GM10266 (cell line): Measurements from ENCODE around the gene SLC4A5.

Experiments used
- DNase-seq: peaks from one replicate; pipeline ENCODE4 v3.0.0; 2012; ENCODE audit errors: extremely low spot score
- CTCF ChIP-seq: IDR thresholded peaks from 2 replicates; pipeline ENCODE4 v1.5.1; 2012; ENCODE audit warnings: mild to moderate bottlenecking, low read depth; ENCODE audit not compliant: control insufficient read depth, insufficient read depth; ENCODE audit errors: missing control alignments

SLC4A5 gene

DNA sequence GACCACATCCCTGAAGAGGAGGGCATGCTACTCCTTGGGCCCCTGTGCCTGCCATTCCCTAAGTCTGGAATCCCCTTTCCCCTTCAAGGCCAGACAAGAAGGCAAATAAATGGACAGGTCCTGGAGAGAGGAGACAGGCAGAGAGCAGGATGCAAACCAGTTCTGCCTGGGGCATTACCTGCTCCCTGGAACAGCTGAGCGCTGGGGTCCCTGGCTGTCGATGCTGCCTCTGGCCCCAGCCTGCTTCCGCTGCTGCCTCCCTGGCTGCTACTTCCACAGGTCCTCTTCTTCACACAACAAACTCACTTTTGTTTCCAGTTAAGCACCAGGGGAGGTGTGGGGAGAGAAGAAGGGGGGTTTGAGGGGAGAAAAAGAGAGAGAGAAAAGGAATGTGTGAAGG lies 53.1 kb downstream of the SLC4A5 start:
- no peak for DNase-seq
- TF ChIP-seq CTCF = no peak

DNA sequence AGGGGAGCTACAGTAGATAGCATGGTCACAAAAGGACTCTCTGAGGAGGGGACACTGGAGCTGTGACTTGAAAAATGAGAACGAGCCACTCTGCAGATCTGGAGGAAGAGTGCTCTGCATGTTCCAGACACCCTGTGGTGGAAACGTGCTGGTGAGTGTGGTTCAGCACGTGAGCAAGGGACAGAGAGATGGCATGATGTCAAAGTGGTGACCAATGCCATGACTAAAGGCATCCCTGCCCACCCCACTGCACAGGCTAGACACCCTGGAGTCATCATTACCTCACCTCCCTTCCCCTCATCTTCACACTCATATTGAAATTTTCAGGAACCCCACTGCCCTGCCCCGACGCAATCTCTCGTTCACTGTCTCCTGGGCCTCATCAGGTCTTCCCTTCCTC lies 56.5 kb downstream of the SLC4A5 start:
- no peak for DNase-seq
- no peak for TF ChIP-seq CTCF

DNA sequence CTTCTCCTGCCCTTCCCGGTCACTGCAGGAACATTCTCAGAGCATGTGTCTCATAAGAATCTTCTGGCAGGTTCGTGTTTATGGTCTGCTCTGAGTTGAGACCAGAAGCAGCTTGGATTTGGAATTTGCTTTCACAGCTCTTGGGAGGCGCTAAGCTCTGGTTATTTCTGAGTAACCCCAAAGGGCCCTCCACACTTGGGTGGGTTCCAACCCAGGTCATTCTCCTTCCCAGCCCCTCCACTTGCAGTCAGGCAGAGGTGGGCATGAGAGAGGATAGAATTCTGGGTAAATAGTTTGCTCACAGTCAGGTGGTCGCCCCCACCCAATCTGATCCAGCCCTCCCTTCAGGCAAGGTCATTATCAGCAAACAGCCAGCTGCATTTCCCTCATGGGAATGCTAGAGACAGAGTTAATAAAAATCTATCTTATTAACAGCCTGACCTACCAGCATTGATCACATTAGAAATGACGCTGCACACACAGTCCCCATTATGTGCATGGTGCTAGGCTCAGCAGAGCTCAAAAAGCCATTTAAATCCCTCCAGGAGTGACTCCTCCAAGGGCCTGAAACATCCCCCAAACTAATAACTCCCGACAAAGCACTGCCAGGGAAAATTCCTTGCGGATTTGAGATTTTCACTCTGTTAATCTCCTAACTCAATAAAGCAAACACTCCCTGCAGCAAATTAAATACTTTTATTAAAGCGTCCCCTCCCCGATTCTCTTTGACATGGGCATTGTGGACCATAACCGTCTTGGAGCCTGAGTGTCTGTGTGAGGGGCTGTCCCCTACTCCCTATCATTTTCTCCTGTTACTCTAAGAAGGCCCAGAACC lies 61.9 kb downstream of the SLC4A5 start:
- no peak for DNase-seq
- no peak for TF ChIP-seq CTCF

DNA sequence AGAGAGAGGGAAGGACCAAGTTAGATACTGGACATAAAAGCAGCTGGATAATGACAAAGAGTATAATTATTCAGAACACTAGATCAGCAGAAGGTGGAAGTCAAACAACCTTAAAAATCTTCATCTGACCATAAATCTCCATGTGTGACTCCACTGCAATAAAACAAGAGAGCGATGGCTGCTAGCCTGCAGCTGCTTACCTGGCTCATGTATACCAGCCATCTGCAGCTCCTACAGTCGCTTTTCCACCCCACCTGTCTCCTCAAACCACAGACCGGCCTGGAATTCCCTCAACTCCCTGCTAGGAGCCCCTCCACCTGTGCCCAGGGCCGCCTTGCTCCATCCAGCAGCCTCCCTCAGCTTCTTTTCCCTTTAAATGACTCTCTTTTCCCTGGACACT lies 64.5 kb downstream of the SLC4A5 start:
- no peak for DNase-seq
- no peak for TF ChIP-seq CTCF

- no peak for DNase-seq
- no peak for TF ChIP-seq CTCF
Observed at GRCh38 chr2:74278176-74278575, 65.0 kb downstream of the SLC4A5 start.

- DNase-seq = no peak
- no peak for TF ChIP-seq CTCF
Observed at GRCh38 chr2:74275228-74275627, 68.0 kb downstream of the SLC4A5 start.

DNA sequence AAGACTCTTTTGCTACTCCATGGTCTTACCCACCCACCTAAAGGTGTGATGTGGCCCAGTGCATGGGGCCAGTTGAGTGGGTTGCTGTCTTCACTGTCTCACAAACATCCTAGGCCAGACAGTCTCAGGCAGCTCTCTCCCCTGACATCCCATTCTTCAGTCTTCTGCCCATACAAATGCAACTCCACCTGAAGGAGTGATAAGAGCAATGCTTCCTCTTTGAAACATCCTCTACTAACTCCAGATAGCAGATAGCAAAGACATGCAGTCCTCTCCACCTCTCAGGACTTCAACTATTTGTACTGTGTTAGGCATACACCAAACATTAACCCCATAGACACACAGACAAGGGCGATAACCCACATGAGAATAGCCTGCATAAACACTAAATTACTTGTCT lies 73.5 kb downstream of the SLC4A5 start:
- no peak for TF ChIP-seq CTCF
- no peak for DNase-seq
